GM04503 (cell line): ENCODE measurements around the gene CPA5.
A peak's percentile ranks its signal among the peaks of the same experiment; 100 is the strongest.
"Not testable (repeated sequence)": the region's sequence is repeated elsewhere in the genome, so short reads cannot be mapped to it uniquely, and the experiment has no call there.

ENCODE experiments used
- DNase-seq: peaks from one replicate; pipeline ENCODE4 v3.0.0-alpha.2; 2012; ENCODE audit warnings: low read depth

Gene CPA5

GRCh38 chr7:130359276-130359857 is 14.8 kb downstream of the CPA5 start:
- no peak for DNase-seq

- DNase-seq = no peak
These were observed 15.9 kb downstream of the CPA5 start for GRCh38 chr7:130360518-130360917.

- no peak for DNase-seq
These were observed 17.1 kb downstream of the CPA5 start for GRCh38 chr7:130361681-130362080.

- no peak for DNase-seq
These were observed 17.7 kb downstream of the CPA5 start for GRCh38 chr7:130362251-130362816.

- peak; percentile 92 for DNase-seq
These were observed 18.6 kb downstream of the CPA5 start for GRCh38 chr7:130363026-130363847.

- no peak for DNase-seq
These were observed 19.8 kb downstream of the CPA5 start for GRCh38 chr7:130364451-130364850.

- no peak for DNase-seq
These were observed 20.5 kb downstream of the CPA5 start for GRCh38 chr7:130365088-130365487.

- DNase-seq = peak; percentile 73
These were observed 21.2 kb downstream of the CPA5 start for GRCh38 chr7:130365511-130366441.

GRCh38 chr7:130366564-130366963 is 21.9 kb downstream of the CPA5 start:
- no peak for DNase-seq

GRCh38 chr7:130367088-130367755 is 22.6 kb downstream of the CPA5 start:
- DNase-seq = no peak

GRCh38 chr7:130367836-130368746 is 23.5 kb downstream of the CPA5 start:
- DNase-seq = no peak

GRCh38 chr7:130369110-130369711 is 24.6 kb downstream of the CPA5 start:
- no peak for DNase-seq

GRCh38 chr7:130369831-130370550 is 25.4 kb downstream of the CPA5 start:
- DNase-seq = no peak

- DNase-seq = no peak
These were observed 26.4 kb downstream of the CPA5 start for GRCh38 chr7:130371046-130371445.

GRCh38 chr7:130372402-130373165 is 28.0 kb downstream of the CPA5 start:
- DNase-seq = no peak

GRCh38 chr7:130374507-130374906 is 29.9 kb downstream of the CPA5 start:
- DNase-seq = no peak

GRCh38 chr7:130376461-130376860 is 31.8 kb downstream of the CPA5 start:
- DNase-seq = not testable (repeated sequence)

- no peak for DNase-seq
These were observed 32.6 kb downstream of the CPA5 start for GRCh38 chr7:130377178-130377577.

GRCh38 chr7:130379019-130379418 is 34.4 kb downstream of the CPA5 start:
- DNase-seq = no peak
